Immature natural killer cell (primary cell): ENCODE results near the gene ACADM. TPM values are rescaled to one million over a fixed set of nuclear protein-coding genes. Genes with fewer than 3 reads are reported as not detected.
A peak's percentile ranks its signal among the peaks of the same experiment; 100 is the strongest.
"Not testable (repeated sequence)": the region's sequence is repeated elsewhere in the genome, so short reads cannot be mapped to it uniquely, and the experiment has no call there.

ENCODE experiments used
- DNase-seq, 3 donors: peaks; one replicate each; pipeline ENCODE4 v3.0.0; 2022; ENCODE audit warnings: mixed read lengths in 1 of 3
- H3K27ac Mint-ChIP-seq, 6 donors: one replicate each; pipeline ENCODE4 v1.8.0; 2020; ENCODE audit warnings: mixed read lengths in 6 of 6, mild to moderate bottlenecking in 5 of 6, inconsistent platforms in 4 of 6, moderate library complexity in 3 of 6
- H3K27me3 Mint-ChIP-seq, 3 donors: one replicate each; pipeline ENCODE4 v1.8.0; 2020 to 2021; ENCODE audit warnings: low read depth in 3 of 3, mild to moderate bottlenecking in 3 of 3, mixed read lengths in 3 of 3, moderate library complexity in 3 of 3, inconsistent platforms in 1 of 3
- H3K36me3 Mint-ChIP-seq, 3 donors: one replicate each; pipeline ENCODE4 v1.8.0; 2020; ENCODE audit warnings: mixed read lengths in 3 of 3, inconsistent platforms in 2 of 3, mild to moderate bottlenecking in 2 of 3
- H3K4me1 Mint-ChIP-seq, 2 donors: one replicate each; pipeline ENCODE4 v1.8.0; 2020; ENCODE audit warnings: inconsistent platforms in 2 of 2, mild to moderate bottlenecking in 2 of 2, mixed read lengths in 2 of 2, moderate library complexity in 1 of 2
- H3K4me3 Mint-ChIP-seq, 5 donors: one replicate each; pipeline ENCODE4 v1.8.0; 2020; ENCODE audit warnings: mild to moderate bottlenecking in 5 of 5, mixed read lengths in 5 of 5, inconsistent platforms in 3 of 5, moderate library complexity in 3 of 5
- H3K9me3 Mint-ChIP-seq, 6 donors: one replicate each; pipeline ENCODE4 v1.8.0; 2020; ENCODE audit warnings: mild to moderate bottlenecking in 6 of 6, mixed read lengths in 6 of 6, inconsistent platforms in 4 of 6, moderate library complexity in 3 of 6
- polyA plus RNA-seq, 3 donors: library from polyadenylated mRNA; unstranded; fragments of 300-500 nt; fragmentation: Illumina TruSeq; gene quantifications; one replicate each; pipeline ENCODE4 v1.2.3, GENCODE V29; 2021

The ACADM gene
- polyA plus RNA-seq, 3 donors from 2014 or later = 32.8 to 44.1 (median 43.6) TPM

DNA sequence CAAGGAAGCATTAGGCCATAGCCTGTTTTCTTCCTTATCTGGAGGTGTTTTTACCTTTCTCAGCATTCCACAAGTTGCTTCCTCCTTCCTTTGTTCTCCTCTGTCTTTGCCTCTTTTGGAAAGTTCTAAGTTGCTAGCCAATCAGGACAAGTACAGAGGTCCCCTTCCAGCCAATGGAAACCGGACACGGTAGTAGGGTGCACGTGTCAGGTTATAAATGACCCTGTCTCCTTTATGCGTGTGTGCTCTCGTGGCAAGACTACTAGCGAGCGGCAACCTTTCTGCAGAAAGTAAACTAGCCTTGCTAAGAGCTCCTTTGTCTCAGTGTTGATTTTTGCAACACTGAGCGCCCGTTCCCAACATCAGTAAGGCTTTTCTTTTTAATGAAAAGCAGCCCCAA lies 1.5 kb upstream of the ACADM start:
- H3K4me3 Mint-ChIP-seq = peak overlapping the region; percentile 97 to 100 (median 99)
- peaks cover 47 to 58% of the 10 kb centered on the region in 2 donors for H3K4me1 Mint-ChIP-seq
- H3K27ac Mint-ChIP-seq = peak overlapping the region in 4 of 6 donors; percentile 80 to 98 (median 92)
- no peaks in the 10 kb centered on the region for H3K36me3 Mint-ChIP-seq
- peaks cover 2 to 5% (median 2%) of the 10 kb centered on the region in 3 donors for H3K27me3 Mint-ChIP-seq
- no peaks in the 10 kb centered on the region for H3K9me3 Mint-ChIP-seq
- no peak for DNase-seq

GRCh38 chr1:75723989-75724471 lies 479 bp upstream of the ACADM start:
- H3K4me1 Mint-ChIP-seq = peaks cover 47 to 58% of the 10 kb centered on the region in 2 donors
- peak overlapping the region; percentile 88 to 98 (median 96) for H3K27ac Mint-ChIP-seq
- peaks cover 2 to 6% (median 4%) of the 10 kb centered on the region in 3 donors for H3K27me3 Mint-ChIP-seq
- peak overlapping the region; percentile 97 to 100 (median 99) for H3K4me3 Mint-ChIP-seq
- H3K9me3 Mint-ChIP-seq = no peaks in the 10 kb centered on the region
- DNase-seq = peak in 2 of 3 donors; percentile 73 to 77
- no peaks in the 10 kb centered on the region for H3K36me3 Mint-ChIP-seq

DNA sequence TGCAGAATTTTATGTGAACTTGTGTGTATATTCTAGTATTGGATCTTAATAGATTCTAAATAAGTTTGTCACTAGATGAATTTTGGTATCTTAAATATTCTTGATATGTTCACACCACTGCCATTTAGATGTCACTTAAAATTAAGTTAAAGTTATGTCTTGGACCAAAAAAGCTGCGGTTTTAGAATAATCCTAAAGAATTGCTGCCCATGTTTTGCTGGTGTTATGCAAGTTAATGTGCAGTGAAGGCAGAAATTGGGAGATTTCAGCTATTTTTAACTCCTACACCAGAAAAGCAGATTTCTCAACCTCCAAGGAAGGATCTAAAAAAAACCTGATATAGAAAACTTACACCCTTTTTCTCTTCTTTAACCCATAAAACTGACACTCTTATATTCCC lies 757 bp downstream of the ACADM start:
- H3K4me3 Mint-ChIP-seq = peak overlapping the region; percentile 97 to 100 (median 99)
- peaks cover 47 to 58% of the 10 kb centered on the region in 2 donors for H3K4me1 Mint-ChIP-seq
- peak overlapping the region; percentile 88 to 98 (median 97) for H3K27ac Mint-ChIP-seq
- H3K36me3 Mint-ChIP-seq = no peaks in the 10 kb centered on the region
- no peaks in the 10 kb centered on the region for H3K9me3 Mint-ChIP-seq
- peaks cover 2 to 5% (median 4%) of the 10 kb centered on the region in 3 donors for H3K27me3 Mint-ChIP-seq
- peak in 1 of 3 donors; percentile 1 for DNase-seq

DNA sequence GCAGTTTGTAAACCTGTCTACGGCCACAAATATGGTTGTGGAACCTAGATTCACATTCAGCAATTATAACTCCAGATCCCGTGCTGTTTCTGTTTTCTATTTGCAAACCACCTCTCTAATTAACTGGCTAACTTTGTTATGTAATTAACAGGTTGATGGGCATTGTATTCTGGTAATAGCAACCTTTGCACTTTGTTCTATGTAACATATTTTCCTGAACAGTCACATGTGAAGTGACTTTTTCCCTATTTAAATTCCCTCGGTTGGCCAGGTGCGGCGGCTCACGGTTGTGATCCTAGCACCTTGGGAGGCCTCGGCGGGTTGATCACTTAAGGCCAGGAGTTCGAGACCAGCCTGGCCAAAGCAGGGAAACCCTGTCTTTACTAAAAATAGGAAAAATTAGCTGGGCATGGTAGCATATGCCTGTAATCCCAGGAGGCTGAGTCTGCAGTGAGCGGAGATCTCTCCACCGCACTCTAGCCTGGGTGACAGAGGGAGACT lies 1.4 kb downstream of the ACADM start:
- Mint-ChIP-seq H3K4me1 (peaks cover 43 to 51% of the 10 kb centered on the region in 2 donors), H3K9me3 (no peaks in the 10 kb centered on the region), H3K36me3 (no peaks in the 10 kb centered on the region), H3K27ac (peak overlapping the region in 4 of 6 donors; percentile 81 to 98 (median 95)), H3K4me3 (peak overlapping the region; percentile 97 to 100 (median 99)), H3K27me3 (peaks cover 2 to 5% (median 4%) of the 10 kb centered on the region in 3 donors)
- DNase-seq = no peak

DNA sequence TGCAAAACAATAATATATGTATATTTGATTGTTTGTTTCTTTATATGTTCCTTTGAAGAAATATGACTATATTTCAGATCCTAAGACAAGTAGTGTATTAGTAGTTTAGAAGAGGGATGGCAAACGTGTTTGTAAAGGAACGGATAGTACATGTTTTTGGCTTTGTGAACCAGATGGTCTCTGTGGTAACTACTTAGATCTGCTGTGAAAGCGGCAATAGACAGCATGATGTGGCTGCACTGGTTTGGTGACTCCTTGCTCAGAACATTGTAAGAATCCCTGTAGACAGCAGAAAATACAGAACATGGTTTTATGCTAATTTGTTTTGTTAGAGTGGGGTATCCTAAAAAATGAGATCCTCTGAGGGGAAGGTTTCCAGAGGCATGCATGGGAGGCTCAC lies 3.1 kb downstream of the ACADM start:
- Mint-ChIP-seq H3K36me3 (peaks cover 3 to 5% (median 3%) of the 10 kb centered on the region in 3 donors), H3K27me3 (peaks cover 2 to 5% (median 4%) of the 10 kb centered on the region in 3 donors), H3K27ac (peak overlapping the region; percentile 13 to 90 (median 64)), H3K4me1 (peaks cover 44 to 46% of the 10 kb centered on the region in 2 donors), H3K4me3 (no peak overlapping the region), H3K9me3 (no peaks in the 10 kb centered on the region)
- no peak for DNase-seq

- H3K27ac Mint-ChIP-seq = no peak overlapping the region
- H3K9me3 Mint-ChIP-seq = no peaks in the 10 kb centered on the region
Observed at GRCh38 chr1:75730432-75730831, 5.9 kb downstream of the ACADM start.

DNA sequence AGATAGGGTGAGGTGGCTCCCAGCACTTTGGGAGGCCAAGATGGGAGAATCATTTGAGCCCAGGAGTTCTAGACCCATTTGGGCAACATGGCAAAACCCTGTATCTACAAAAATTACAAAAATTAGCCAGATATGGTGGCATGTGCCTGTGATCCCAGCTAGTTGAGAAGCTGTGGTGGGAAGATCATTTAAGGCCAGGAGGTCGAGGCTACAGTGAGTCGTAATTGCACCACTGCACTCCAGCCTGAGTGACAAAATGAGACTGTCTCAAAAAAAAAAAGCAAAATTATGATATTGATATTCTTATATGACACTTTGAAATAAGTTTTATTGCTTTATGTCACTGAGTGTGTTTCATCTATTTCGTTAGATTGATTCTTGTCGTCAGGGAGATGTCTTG lies 7.4 kb downstream of the ACADM start:
- Mint-ChIP-seq H3K9me3 (no peaks in the 10 kb centered on the region), H3K27ac (peak overlapping the region in 2 of 6 donors; percentile 11 to 19), H3K27me3 (peaks cover 0 to 2% (median 1%) of the 10 kb centered on the region in 3 donors), H3K36me3 (peaks cover 8 to 23% (median 13%) of the 10 kb centered on the region in 3 donors), H3K4me1 (peaks cover 11 to 18% of the 10 kb centered on the region in 2 donors), H3K4me3 (no peak overlapping the region)
- DNase-seq = no peak

More at GRCh38 chr1:75730432-75730831, 5.9 kb downstream of the ACADM start:
- Mint-ChIP-seq H3K4me3 (no peak overlapping the region), H3K4me1 (peaks cover 24 to 33% of the 10 kb centered on the region in 2 donors), H3K27me3 (peaks cover 0 to 2% (median 1%) of the 10 kb centered on the region in 3 donors), H3K36me3 (peaks cover 8 to 20% (median 13%) of the 10 kb centered on the region in 3 donors)
- DNase-seq = no peak

GRCh38 chr1:75732703-75733102 lies 8.2 kb downstream of the ACADM start:
- H3K27ac Mint-ChIP-seq = no peak overlapping the region
- H3K36me3 Mint-ChIP-seq = peaks cover 8 to 24% (median 13%) of the 10 kb centered on the region in 3 donors
- H3K4me3 Mint-ChIP-seq = no peak overlapping the region
- no peaks in the 10 kb centered on the region for H3K9me3 Mint-ChIP-seq
- H3K4me1 Mint-ChIP-seq = peaks cover 5 to 10% of the 10 kb centered on the region in 2 donors
- DNase-seq = no peak
- peaks cover 0 to 2% (median 1%) of the 10 kb centered on the region in 3 donors for H3K27me3 Mint-ChIP-seq

DNA sequence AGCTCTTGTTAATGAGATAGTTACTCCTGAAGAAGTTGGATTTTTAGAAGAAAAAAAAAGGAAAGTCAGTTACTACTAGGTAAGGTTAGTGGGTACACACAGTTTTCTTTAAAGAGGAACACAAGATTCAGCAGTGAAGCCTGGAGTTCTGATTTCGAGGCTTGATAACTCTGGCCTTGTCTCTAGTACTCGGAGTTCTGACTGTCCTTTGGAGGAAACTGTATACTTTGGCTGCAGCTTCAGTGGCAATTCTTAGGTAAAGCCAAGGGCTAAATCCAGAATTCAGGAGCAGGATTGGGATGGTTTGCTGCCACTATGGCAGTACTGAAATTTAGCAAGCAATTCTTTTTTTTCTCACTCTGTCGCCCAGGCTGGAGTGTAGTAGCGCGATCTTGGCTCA lies 9.2 kb downstream of the ACADM start:
- peaks cover 9 to 25% (median 15%) of the 10 kb centered on the region in 3 donors for H3K36me3 Mint-ChIP-seq
- H3K4me1 Mint-ChIP-seq = peaks cover 2 to 7% of the 10 kb centered on the region in 2 donors
- H3K27me3 Mint-ChIP-seq = peaks cover 0 to 1% (median under 1%) of the 10 kb centered on the region in 3 donors
- H3K4me3 Mint-ChIP-seq = no peak overlapping the region
- DNase-seq = no peak
- H3K9me3 Mint-ChIP-seq = no peaks in the 10 kb centered on the region
- no peak overlapping the region for H3K27ac Mint-ChIP-seq

GRCh38 chr1:75736016-75736415 lies 11.5 kb downstream of the ACADM start:
- H3K4me3 Mint-ChIP-seq = no peak overlapping the region
- H3K27ac Mint-ChIP-seq = no peak overlapping the region
- peaks cover 2 to 7% of the 10 kb centered on the region in 2 donors for H3K4me1 Mint-ChIP-seq
- no peak for DNase-seq
- peaks cover 15 to 38% (median 21%) of the 10 kb centered on the region in 3 donors for H3K36me3 Mint-ChIP-seq
- no peaks in the 10 kb centered on the region for H3K27me3 Mint-ChIP-seq
- H3K9me3 Mint-ChIP-seq = no peaks in the 10 kb centered on the region

DNA sequence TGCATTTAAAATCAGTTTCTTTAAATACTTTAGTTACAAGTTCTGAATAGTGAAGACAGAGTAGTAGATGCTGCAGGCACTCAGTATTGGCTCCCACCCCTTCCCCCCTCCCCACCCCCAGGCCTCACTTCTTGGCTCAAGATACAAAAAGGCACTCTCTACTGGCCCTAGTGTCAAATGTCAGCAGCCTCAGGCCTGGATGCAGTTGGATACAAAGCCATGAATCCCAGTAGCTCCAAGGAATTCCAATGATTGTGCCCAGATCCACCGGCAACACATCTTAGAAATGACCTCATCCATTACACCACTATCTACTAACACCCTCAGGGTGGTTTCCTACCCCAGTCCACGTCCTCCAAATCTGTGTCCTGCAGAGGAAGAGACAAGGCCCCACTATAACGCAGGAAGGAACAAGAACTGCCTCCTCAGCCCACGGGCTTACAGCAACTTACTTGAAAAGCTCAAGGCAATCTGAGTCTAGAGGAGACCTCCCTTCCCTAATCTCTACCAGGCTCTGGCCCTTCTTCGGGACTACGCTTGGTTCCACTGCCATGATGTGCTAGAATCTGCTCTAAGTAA lies 17.6 kb downstream of the ACADM start:
- H3K27ac Mint-ChIP-seq = peak overlapping the region in 1 of 6 donors; percentile 25
- no peaks in the 10 kb centered on the region for H3K27me3 Mint-ChIP-seq
- no peaks in the 10 kb centered on the region for H3K9me3 Mint-ChIP-seq
- DNase-seq = no peak
- no peak overlapping the region for H3K4me3 Mint-ChIP-seq
- peaks cover 4 to 6% of the 10 kb centered on the region in 2 donors for H3K4me1 Mint-ChIP-seq
- peaks cover 7 to 28% (median 12%) of the 10 kb centered on the region in 3 donors for H3K36me3 Mint-ChIP-seq

DNA sequence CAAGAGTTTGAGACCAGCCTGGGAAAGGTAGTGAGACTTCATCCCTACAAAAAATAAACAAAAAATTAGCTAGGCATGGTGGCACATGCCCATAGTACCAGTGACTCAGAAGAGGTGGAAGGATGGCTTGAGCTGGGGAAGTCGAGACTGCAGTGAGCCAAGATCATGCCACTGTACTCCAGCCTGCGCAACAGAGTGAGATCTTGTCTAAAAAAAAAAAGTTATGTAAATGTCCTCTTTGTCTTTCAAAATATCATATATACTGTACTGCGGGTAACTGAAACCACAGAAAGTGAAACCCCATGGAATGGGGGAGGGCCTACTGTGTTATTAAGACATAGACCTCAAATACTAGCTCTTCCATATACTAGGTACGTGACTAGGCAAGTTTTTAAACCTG lies 20.8 kb downstream of the ACADM start:
- no peaks in the 10 kb centered on the region for H3K9me3 Mint-ChIP-seq
- H3K4me3 Mint-ChIP-seq = no peak overlapping the region
- DNase-seq = no peak
- peaks cover 0 to 23% (median 4%) of the 10 kb centered on the region in 3 donors for H3K36me3 Mint-ChIP-seq
- peaks cover 4 to 6% of the 10 kb centered on the region in 2 donors for H3K4me1 Mint-ChIP-seq
- H3K27me3 Mint-ChIP-seq = no peaks in the 10 kb centered on the region
- H3K27ac Mint-ChIP-seq = peak overlapping the region in 1 of 6 donors; percentile 25

GRCh38 chr1:75757210-75757609 lies 32.7 kb downstream of the ACADM start:
- H3K4me1 Mint-ChIP-seq, H3K4me3 Mint-ChIP-seq, H3K27ac Mint-ChIP-seq, DNase-seq, H3K27me3 Mint-ChIP-seq, H3K9me3 Mint-ChIP-seq: not testable (repeated sequence)
- peaks cover 35 to 60% (median 59%) of the 10 kb centered on the region in 3 donors for H3K36me3 Mint-ChIP-seq

- H3K27me3 Mint-ChIP-seq, H3K9me3 Mint-ChIP-seq, DNase-seq, H3K4me3 Mint-ChIP-seq, H3K4me1 Mint-ChIP-seq, H3K27ac Mint-ChIP-seq: not testable (repeated sequence)
- peaks cover 26 to 47% (median 46%) of the 10 kb centered on the region in 3 donors for H3K36me3 Mint-ChIP-seq
Observed at GRCh38 chr1:75758543-75758942, 34.0 kb downstream of the ACADM start.
